Brain microvascular endothelial cell (primary cell): ENCODE results near the gene ACACB.

Experiments used
- DNase-seq: peaks from one replicate; pipeline ENCODE4 v3.0.0-alpha.2; 2020
- H3K27ac ChIP-seq: fragments of 250-450 bp; sonication (Bioruptor Pico); 2 replicates; pipeline ENCODE4 v1.5.1; 2020; ENCODE audit warnings: mild to moderate bottlenecking, moderate library complexity
- H3K27me3 ChIP-seq: fragments of 250-450 bp; sonication (Bioruptor Pico); replicated peaks from 2 replicates; pipeline ENCODE4 v1.5.1; 2020; ENCODE audit warnings: mild to moderate bottlenecking
- H3K36me3 ChIP-seq: fragments of 250-450 bp; sonication (Bioruptor Pico); replicated peaks from 2 replicates; pipeline ENCODE4 v1.5.1; 2020; ENCODE audit warnings: mild to moderate bottlenecking
- H3K4me3 ChIP-seq: 2 replicates; pipeline ENCODE4 v1.5.1; 2011; ENCODE audit warnings: low read depth, mild to moderate bottlenecking, control low read depth, low read length, moderate library complexity
- CTCF ChIP-seq: IDR thresholded peaks from 2 replicates; pipeline ENCODE4 v1.5.1; 2011; ENCODE audit warnings: low read depth, mild to moderate bottlenecking, moderate library complexity, low read length, control low read depth, inconsistent platforms; ENCODE audit errors: missing control alignments
- in situ Hi-C: cut with HindIII; loops from 2 replicates; pipeline ENCODE4 v1.10.0; 2017; ENCODE audit warnings: low sequenced_read_pairs, low pct_ligation_motif_present

Gene ACACB

GRCh38 chr12:109295764-109296425, 179.5 kb downstream of the ACACB start:
- no peaks in the 10 kb centered on the region for H3K36me3 ChIP-seq
- H3K27me3 ChIP-seq: peaks cover 8% of the 10 kb centered on the region
- no peak for DNase-seq
- no peak overlapping the region for H3K27ac ChIP-seq
- TF ChIP-seq CTCF: no peak
- no peak overlapping the region for H3K4me3 ChIP-seq
- in situ Hi-C loops: no loop called here

GRCh38 chr12:109296431-109296830, 180.0 kb downstream of the ACACB start:
- Histone ChIP-seq H3K27me3 (peaks cover 3% of the 10 kb centered on the region), H3K4me3 (no peak overlapping the region)

GRCh38 chr12:109299849-109300248, 183.5 kb downstream of the ACACB start:
- Histone ChIP-seq H3K27ac (no peak overlapping the region), H3K36me3 (no peaks in the 10 kb centered on the region), H3K27me3 (peaks cover 4% of the 10 kb centered on the region), H3K4me3 (no peak overlapping the region)
- no peak for DNase-seq
- in situ Hi-C loops: no loop called here
- no peak for TF ChIP-seq CTCF

More at GRCh38 chr12:109296431-109296830, 180.0 kb downstream of the ACACB start:
- no peak for TF ChIP-seq CTCF
- in situ Hi-C loops: no loop called here
- no peak overlapping the region for H3K27ac ChIP-seq
- no peak for DNase-seq
- no peaks in the 10 kb centered on the region for H3K36me3 ChIP-seq

GRCh38 chr12:109301643-109302168, 185.3 kb downstream of the ACACB start:
- H3K4me3 ChIP-seq: no peak overlapping the region
- no peaks in the 10 kb centered on the region for H3K36me3 ChIP-seq
- no peak overlapping the region for H3K27ac ChIP-seq
- H3K27me3 ChIP-seq: peaks cover 7% of the 10 kb centered on the region
- no peak for TF ChIP-seq CTCF
- no peak for DNase-seq
- in situ Hi-C loops: no loop called here

- no peak overlapping the region for H3K27ac ChIP-seq
- in situ Hi-C loops: no loop called here
- H3K36me3 ChIP-seq: no peaks in the 10 kb centered on the region
- no peak for DNase-seq
- peaks cover 14% of the 10 kb centered on the region for H3K27me3 ChIP-seq
- peak; percentile 21 for TF ChIP-seq CTCF
- H3K4me3 ChIP-seq: no peak overlapping the region
Measured at GRCh38 chr12:109302358-109302757, 186.0 kb downstream of the ACACB start.

GRCh38 chr12:109302770-109303169, 186.4 kb downstream of the ACACB start:
- no peaks in the 10 kb centered on the region for H3K36me3 ChIP-seq
- DNase-seq: no peak
- TF ChIP-seq CTCF: no peak
- no peak overlapping the region for H3K4me3 ChIP-seq
- in situ Hi-C loops: no loop called here
- H3K27ac ChIP-seq: no peak overlapping the region
- H3K27me3 ChIP-seq: peaks cover 18% of the 10 kb centered on the region
